Gastrocnemius medialis (tissue), 4 donors: ENCODE results near the gene CHURC1.

ENCODE experiments used
- POLR2A ChIP-seq, 2 donors: fragments of 450-650 bp; IDR thresholded peaks; one replicate each; pipeline ENCODE4 v1.6.1; 2017; ENCODE audit warnings: antibody characterized with exemption in 2 of 2, mild to moderate bottlenecking in 2 of 2, moderate library complexity in 2 of 2
- TF ChIP-seq, protein P1 (sequence below), 5 experiments: fragments of 450-650 bp in 3 of 5; fragments of 200-600 bp in 2 of 5; sonication (generic) in 2 of 5; IDR thresholded peaks in 4 of 5; conservative IDR thresholded peaks in 1 of 5; 1 replicate in 4 of 5; 2 replicates in 1 of 5; pipeline ENCODE4 v1.5.1; 2016 to 2019; ENCODE audit warnings: antibody characterized with exemption in 5 of 5, mild to moderate bottlenecking in 3 of 5, moderate library complexity in 3 of 5

DNA sequence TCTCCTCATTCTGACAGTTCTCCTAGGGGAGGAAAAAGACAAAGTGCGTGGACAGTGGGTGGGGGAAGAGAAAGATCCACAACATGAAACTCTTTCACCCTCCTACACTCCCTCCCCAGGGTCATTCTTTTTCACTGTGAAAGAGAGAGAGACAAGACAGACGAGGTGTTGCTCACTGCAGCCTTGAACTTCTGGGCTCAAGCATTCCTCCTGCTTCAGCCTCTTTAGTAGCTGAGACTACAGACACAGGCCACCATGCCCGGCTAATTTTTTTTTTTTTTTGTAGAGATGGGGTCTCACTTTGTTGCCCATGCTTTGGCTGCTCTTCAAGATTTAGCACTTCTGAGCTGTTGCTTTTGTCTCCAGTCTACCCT is 25.5 kb downstream of the CHURC1 start:
- no peak for TF ChIP-seq POLR2A (IDR thresholded peaks at IDR 0.05)
- TF ChIP-seq, protein P1, sequence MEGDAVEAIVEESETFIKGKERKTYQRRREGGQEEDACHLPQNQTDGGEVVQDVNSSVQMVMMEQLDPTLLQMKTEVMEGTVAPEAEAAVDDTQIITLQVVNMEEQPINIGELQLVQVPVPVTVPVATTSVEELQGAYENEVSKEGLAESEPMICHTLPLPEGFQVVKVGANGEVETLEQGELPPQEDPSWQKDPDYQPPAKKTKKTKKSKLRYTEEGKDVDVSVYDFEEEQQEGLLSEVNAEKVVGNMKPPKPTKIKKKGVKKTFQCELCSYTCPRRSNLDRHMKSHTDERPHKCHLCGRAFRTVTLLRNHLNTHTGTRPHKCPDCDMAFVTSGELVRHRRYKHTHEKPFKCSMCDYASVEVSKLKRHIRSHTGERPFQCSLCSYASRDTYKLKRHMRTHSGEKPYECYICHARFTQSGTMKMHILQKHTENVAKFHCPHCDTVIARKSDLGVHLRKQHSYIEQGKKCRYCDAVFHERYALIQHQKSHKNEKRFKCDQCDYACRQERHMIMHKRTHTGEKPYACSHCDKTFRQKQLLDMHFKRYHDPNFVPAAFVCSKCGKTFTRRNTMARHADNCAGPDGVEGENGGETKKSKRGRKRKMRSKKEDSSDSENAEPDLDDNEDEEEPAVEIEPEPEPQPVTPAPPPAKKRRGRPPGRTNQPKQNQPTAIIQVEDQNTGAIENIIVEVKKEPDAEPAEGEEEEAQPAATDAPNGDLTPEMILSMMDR (IDR thresholded peaks at IDR 0.05 in 4 of 5, conservative IDR thresholded peaks at IDR 0.05 in 1 of 5) = no peak
